H9 (cell line): ENCODE results near the gene YWHAB. TPM values are rescaled to one million over a fixed set of nuclear protein-coding genes. Genes with fewer than 3 reads are reported as not detected.

Experiments
- DNase-seq: peaks from one replicate; pipeline ENCODE4 v3.0.0-alpha.2; 2017
- H2AFZ ChIP-seq: one replicate; pipeline ENCODE4 v1.6.1; 2013; ENCODE audit warnings: mild to moderate bottlenecking, low read length, control low read depth, moderate library complexity
- H2AK5ac ChIP-seq: 2 replicates; pipeline ENCODE4 v1.6.1; 2013; ENCODE audit warnings: low read length, control low read depth, mixed read lengths; ENCODE audit not compliant: insufficient read length
- H2BK120ac ChIP-seq: one replicate; pipeline ENCODE4 v1.6.1; 2013; ENCODE audit warnings: low read depth, mild to moderate bottlenecking, low read length, control low read depth, inconsistent platforms; ENCODE audit not compliant: poor library complexity, severe bottlenecking
- H2BK12ac ChIP-seq: 2 replicates; pipeline ENCODE4 v1.6.1; 2013; ENCODE audit warnings: low read length, control low read depth, mixed read lengths, low read depth; ENCODE audit not compliant: insufficient read length
- H2BK15ac ChIP-seq: 2 replicates; pipeline ENCODE4 v1.6.1; 2013; ENCODE audit warnings: low read depth, low read length, control low read depth
- H2BK20ac ChIP-seq: one replicate; pipeline ENCODE4 v1.6.1; 2013; ENCODE audit warnings: low read depth, mild to moderate bottlenecking, low read length, control low read depth, inconsistent platforms; ENCODE audit not compliant: poor library complexity, severe bottlenecking
- H2BK5ac ChIP-seq: 2 replicates; pipeline ENCODE4 v1.6.1; 2013; ENCODE audit warnings: low read length, control low read depth, mixed read lengths; ENCODE audit not compliant: insufficient read length
- H3K14ac ChIP-seq: 2 replicates; pipeline ENCODE4 v1.6.1; 2013; ENCODE audit warnings: low read length, control low read depth; ENCODE audit not compliant: insufficient read depth
- H3K18ac ChIP-seq: 2 replicates; pipeline ENCODE4 v1.6.1; 2013; ENCODE audit warnings: low read depth, mild to moderate bottlenecking, mixed read lengths, low read length, control low read depth; ENCODE audit not compliant: insufficient read length
- H3K23ac ChIP-seq: 2 replicates; pipeline ENCODE4 v1.6.1; 2013; ENCODE audit warnings: low read length, control low read depth, mixed read lengths, low read depth; ENCODE audit not compliant: insufficient read length
- H3K23me2 ChIP-seq: 2 replicates; pipeline ENCODE4 v1.6.1; 2013; ENCODE audit warnings: low read depth, mild to moderate bottlenecking, mixed read lengths, low read length, control low read depth; ENCODE audit not compliant: insufficient read length, poor library complexity, severe bottlenecking
- H3K27ac ChIP-seq: 2 replicates; pipeline ENCODE4 v1.5.1; 2013; ENCODE audit warnings: low read length, control low read depth, mixed read lengths, low read depth; ENCODE audit not compliant: insufficient read length
- H3K27me3 ChIP-seq: 2 replicates; pipeline ENCODE4 v1.6.1; 2013; ENCODE audit warnings: low read length, control low read depth, inconsistent platforms; ENCODE audit not compliant: insufficient read depth
- H3K4ac ChIP-seq: 2 replicates; pipeline ENCODE4 v1.6.1; 2013; ENCODE audit warnings: low read depth, mild to moderate bottlenecking, control low read depth, inconsistent platforms, low read length, moderate library complexity
- H3K4me1 ChIP-seq: 2 replicates; pipeline ENCODE4 v1.6.1; 2013; ENCODE audit warnings: low read length, control low read depth, inconsistent platforms; ENCODE audit not compliant: insufficient read depth
- H3K4me2 ChIP-seq: 2 replicates; pipeline ENCODE4 v1.6.1; 2013; ENCODE audit warnings: low read length, control low read depth, mixed read lengths; ENCODE audit not compliant: insufficient read length, insufficient read depth
- H3K56ac ChIP-seq: 2 replicates; pipeline ENCODE4 v1.6.1; 2013; ENCODE audit warnings: low read depth, mild to moderate bottlenecking, mixed read lengths, low read length, control low read depth; ENCODE audit not compliant: insufficient read length
- H3K79me1 ChIP-seq: 2 replicates; pipeline ENCODE4 v1.6.1; 2013; ENCODE audit warnings: low read depth, mild to moderate bottlenecking, moderate library complexity, low read length, control low read depth, inconsistent platforms; ENCODE audit not compliant: insufficient read depth, poor library complexity, severe bottlenecking
- H3K79me2 ChIP-seq: 2 replicates; pipeline ENCODE4 v1.6.1; 2013; ENCODE audit warnings: low read length, control low read depth, inconsistent platforms; ENCODE audit not compliant: insufficient read depth
- H3K9ac ChIP-seq: 2 replicates; pipeline ENCODE4 v1.6.1; 2013; ENCODE audit warnings: low read length, control low read depth, mixed read lengths; ENCODE audit not compliant: insufficient read length; ENCODE audit errors: extremely low read depth
- H3K9me3 ChIP-seq: one replicate; pipeline ENCODE4 v1.6.1; 2013; ENCODE audit warnings: low read depth, low read length, inconsistent platforms; ENCODE audit not compliant: control insufficient read depth
- H3T11ph ChIP-seq: one replicate; pipeline ENCODE4 v1.6.1; 2013; ENCODE audit warnings: mild to moderate bottlenecking, low read length, control low read depth, inconsistent platforms
- H4K20me1 ChIP-seq: one replicate; pipeline ENCODE4 v1.6.1; 2013; ENCODE audit not compliant: control insufficient read depth, insufficient read length, insufficient read depth
- H4K5ac ChIP-seq: 2 replicates; pipeline ENCODE4 v1.6.1; 2013; ENCODE audit warnings: low read depth, mild to moderate bottlenecking, mixed read lengths, low read length, control low read depth; ENCODE audit not compliant: insufficient read length
- H4K8ac ChIP-seq: replicated peaks from 2 replicates; pipeline ENCODE4 v1.6.1; 2013; ENCODE audit warnings: low read length, control low read depth, mixed read lengths, low read depth; ENCODE audit not compliant: insufficient read length
- H4K91ac ChIP-seq: 2 replicates; pipeline ENCODE4 v1.6.1; 2013; ENCODE audit warnings: low read depth, mild to moderate bottlenecking, moderate library complexity, mixed read lengths, low read length, control low read depth; ENCODE audit not compliant: insufficient read length
- H3K27ac Mint-ChIP-seq, 3 experiments: 2 replicates in 2 of 3; 3 replicates in 1 of 3; pipeline ENCODE4 v1.8.0; 2020 to 2021; ENCODE audit warnings: mixed read lengths in 3 of 3, mild to moderate bottlenecking in 1 of 3, moderate library complexity in 1 of 3
- H3K27me3 Mint-ChIP-seq: 2 replicates; pipeline ENCODE4 v1.8.0; 2021; ENCODE audit warnings: low read depth, mild to moderate bottlenecking, moderate library complexity, mixed read lengths
- H3K36me3 Mint-ChIP-seq, 3 experiments: 2 replicates in 2 of 3; 3 replicates in 1 of 3; pipeline ENCODE4 v1.8.0; 2020 to 2021; ENCODE audit warnings: low read depth in 3 of 3, mixed read lengths in 3 of 3; ENCODE audit not compliant: insufficient read depth in 1 of 3
- H3K4me1 Mint-ChIP-seq, 2 experiments: 2 replicates each; pipeline ENCODE4 v1.8.0; 2020; ENCODE audit warnings: mixed read lengths in 2 of 2
- H3K4me3 Mint-ChIP-seq, 2 experiments: 2 replicates in 1 of 2; 3 replicates in 1 of 2; pipeline ENCODE4 v1.8.0; 2020 to 2021; ENCODE audit warnings: mild to moderate bottlenecking in 2 of 2, mixed read lengths in 2 of 2, moderate library complexity in 1 of 2
- H3K9me3 Mint-ChIP-seq, 2 experiments: 2 replicates in 1 of 2; 3 replicates in 1 of 2; pipeline ENCODE4 v1.8.0; 2020; ENCODE audit warnings: mild to moderate bottlenecking in 2 of 2, mixed read lengths in 2 of 2, moderate library complexity in 1 of 2
- CTCF ChIP-seq: fragments of 200-600 bp; sonication (generic); conservative IDR thresholded peaks from 3 replicates; pipeline ENCODE4 v1.8.0; 2021; ENCODE audit warnings: antibody characterized with exemption, mild to moderate bottlenecking
- WGBS: extraction: QIAGEN DNeasy Blood & Tissue Kit; methylation state at CpG from one replicate; pipeline ENCODE4 v1.1.7; 2013; ENCODE audit warnings: missing lambda C conversion rate, low lambda C conversion rate, mixed read lengths; ENCODE audit not compliant: insufficient read length; ENCODE audit errors: extremely low coverage; 5-methylcytosine and 5-hydroxymethylcytosine counted together
- total RNA-seq: library from RNA; stranded (reverse); gene quantifications from 2 replicates; pipeline ENCODE4 v1.2.1, GENCODE V29; 2021

YWHAB gene
- total RNA-seq, 1 experiment from 2014 or later = 203 TPM

- Histone ChIP-seq H3K56ac (no peak overlapping the region), H3K4me2 (no peak overlapping the region), H2BK5ac (no peak overlapping the region), H2BK15ac (no peak overlapping the region), H4K20me1 (no peaks in the 10 kb centered on the region), H2BK12ac (no peak overlapping the region), H2AFZ (no peak overlapping the region), H4K8ac (no peak overlapping the region), H3K9ac (no peak overlapping the region), H3K79me2 (no peaks in the 10 kb centered on the region), H2BK120ac (no peak overlapping the region), H2AK5ac (no peak overlapping the region), H3K23me2 (no peaks in the 10 kb centered on the region), H3K23ac (no peak overlapping the region), H3K27ac (no peak overlapping the region), H3K79me1 (no peaks in the 10 kb centered on the region), H4K91ac (no peak overlapping the region), H3K4me1 (no peaks in the 10 kb centered on the region), H3K4ac (no peak overlapping the region), H3K14ac (no peak overlapping the region), H4K5ac (no peak overlapping the region), H2BK20ac (no peak overlapping the region), H3K18ac (no peak overlapping the region), H3K27me3 (no peaks in the 10 kb centered on the region), H3T11ph (no peak overlapping the region), H3K9me3 (no peaks in the 10 kb centered on the region)
- no peak overlapping the region for H3K4me3 Mint-ChIP-seq
- no peak for TF ChIP-seq CTCF
- DNase-seq = no peak
- H3K36me3 Mint-ChIP-seq = no peaks in the 10 kb centered on the region
- peaks cover 18 to 21% of the 10 kb centered on the region in 2 experiments for H3K4me1 Mint-ChIP-seq
- H3K27me3 Mint-ChIP-seq = peaks cover 8% of the 10 kb centered on the region
- WGBS = no CpG with 5 or more reads among the region's 4 CpGs
- H3K27ac Mint-ChIP-seq = no peak overlapping the region; a peak in 1 of 7 replicates
- H3K9me3 Mint-ChIP-seq = peaks cover 4 to 7% of the 10 kb centered on the region in 2 experiments; a peak in 2 of 5 replicates
Measured at GRCh38 chr20:44848254-44849015, 37.1 kb upstream of the YWHAB start.
